Fibroblast of lung (primary cell): ENCODE results near the gene WBP4. TPM values are rescaled to one million over a fixed set of nuclear protein-coding genes. Genes with fewer than 3 reads are reported as not detected.
A peak's percentile ranks its signal among the peaks of the same experiment; 100 is the strongest.

ENCODE experiments used
- DNase-seq, 2 donors: peaks; one replicate each; pipeline versions ENCODE4 v3.0.0 to v3.0.0-alpha.2; 2010; ENCODE audit warnings: low read depth in 2 of 2
- H2AFZ ChIP-seq: 2 replicates; pipeline ENCODE4 v1.5.1; 2012; ENCODE audit warnings: low read length, control low read depth, inconsistent platforms
- H3K27ac ChIP-seq: 2 replicates; pipeline ENCODE4 v1.5.1; 2011; ENCODE audit warnings: low read length, control low read depth; ENCODE audit not compliant: insufficient read depth
- H3K27me3 ChIP-seq: 2 replicates; pipeline ENCODE4 v1.5.1; 2011; ENCODE audit warnings: mild to moderate bottlenecking, low read length; ENCODE audit not compliant: control insufficient read depth, insufficient read depth
- H3K36me3 ChIP-seq: 2 replicates; pipeline ENCODE4 v1.5.1; 2011; ENCODE audit warnings: low read length; ENCODE audit not compliant: control insufficient read depth, insufficient read depth
- H3K4me1 ChIP-seq: 2 replicates; pipeline ENCODE4 v1.5.1; 2011; ENCODE audit warnings: low read length; ENCODE audit not compliant: control insufficient read depth, insufficient read depth; ENCODE audit errors: extremely low read depth
- H3K4me2 ChIP-seq: 2 replicates; pipeline ENCODE4 v1.5.1; 2011; ENCODE audit warnings: low read length, control low read depth; ENCODE audit not compliant: insufficient read depth; ENCODE audit errors: extremely low read depth
- H3K4me3 ChIP-seq, 4 experiments: fragments of 200-600 bp in 1 of 4; sonication (generic) in 1 of 4; replicated peaks in 1 of 4; 2 replicates each; pipeline ENCODE4 v1.5.1; 2011 to 2016; ENCODE audit warnings: low read length in 4 of 4, low read depth in 3 of 4, mild to moderate bottlenecking in 3 of 4, control low read depth in 2 of 4, inconsistent platforms in 1 of 4, mixed read lengths in 1 of 4; ENCODE audit not compliant: insufficient read depth in 1 of 4; ENCODE audit errors: control extremely low read depth in 1 of 4
- H3K79me2 ChIP-seq: 2 replicates; pipeline ENCODE4 v1.5.1; 2012; ENCODE audit warnings: mild to moderate bottlenecking, low read length, inconsistent platforms; ENCODE audit not compliant: control insufficient read depth, insufficient read depth
- H3K9ac ChIP-seq: 2 replicates; pipeline ENCODE4 v1.5.1; 2011; ENCODE audit warnings: mild to moderate bottlenecking, low read length, control low read depth; ENCODE audit not compliant: insufficient read depth
- H3K9me3 ChIP-seq: 2 replicates; pipeline ENCODE4 v1.5.1; 2012; ENCODE audit warnings: low read depth, low read length; ENCODE audit not compliant: control insufficient read depth, insufficient read depth
- H4K20me1 ChIP-seq: 2 replicates; pipeline ENCODE4 v1.5.1; 2011; ENCODE audit warnings: low read length; ENCODE audit not compliant: control insufficient read depth, insufficient read depth; ENCODE audit errors: extremely low read depth
- CTCF ChIP-seq, 2 donors: IDR thresholded peaks in 1 of 2; conservative IDR thresholded peaks in 1 of 2; 1 replicate in 1 of 2; 2 replicates in 1 of 2; pipeline ENCODE4 v1.5.1; 2011 to 2012; ENCODE audit warnings: low read length in 2 of 2, control low read depth in 1 of 2, inconsistent platforms in 1 of 2, low read depth in 1 of 2, mild to moderate bottlenecking in 1 of 2
- EZH2 ChIP-seq: IDR thresholded peaks from 2 replicates; pipeline ENCODE4 v1.5.1; 2012; ENCODE audit warnings: low read length, control low read depth, mild to moderate bottlenecking; ENCODE audit errors: missing control alignments
- polyA plus RNA-seq, 2 donors: library from polyadenylated mRNA; depleted of rRNA in 1 of 2; stranded (reverse) in 1 of 2; unstranded in 1 of 2; fragments of >200 nt; gene quantifications; 2 replicates each; pipeline ENCODE4 v1.2.1, GENCODE V29; 2011 to 2012; ENCODE audit warnings: missing spikeins in 1 of 2
- total RNA-seq: library from RNA; depleted of rRNA; stranded (reverse); fragments of >200 nt; gene quantifications from 2 replicates; pipeline ENCODE4 v1.2.1, GENCODE V29; 2014

Gene WBP4
- total and polyA plus RNA-seq, 2 donors (not counting 1 experiment from before 2014, with no cell fraction given) = 13.7 to 17.7 TPM

GRCh38 chr13:41060082-41060723 is 1.1 kb upstream of the WBP4 start:
- Histone ChIP-seq H4K20me1 (no peaks in the 10 kb centered on the region), H3K9me3 (no peaks in the 10 kb centered on the region), H3K9ac (peak overlapping the region; percentile 93), H2AFZ (peak overlapping the region; percentile 40), H3K4me1 (peaks cover 17% of the 10 kb centered on the region), H3K27me3 (no peaks in the 10 kb centered on the region), H3K79me2 (peaks cover 70% of the 10 kb centered on the region), H3K4me2 (peak overlapping the region; percentile 95), H3K27ac (peak overlapping the region; percentile 99), H3K36me3 (no peaks in the 10 kb centered on the region), H3K4me3 (peak overlapping the region; percentile 84 to 93 (median 88))
- peak; percentile 90 to 91 for DNase-seq
- TF ChIP-seq CTCF (conservative IDR thresholded peaks at IDR 0.05 in 1 of 2, IDR thresholded peaks at IDR 0.05 in 1 of 2; ENCODE audit: low read depth in 1 of 2, low read length in 2 of 2) = peak; percentile 16 to 26
- no peak for TF ChIP-seq EZH2

GRCh38 chr13:41060724-41061074 is 610 bp upstream of the WBP4 start:
- Histone ChIP-seq H2AFZ (peak overlapping the region; percentile 89), H3K9ac (peak overlapping the region; percentile 93), H4K20me1 (no peaks in the 10 kb centered on the region), H3K4me3 (peak overlapping the region; percentile 84 to 93 (median 88)), H3K9me3 (no peaks in the 10 kb centered on the region), H3K79me2 (peaks cover 66% of the 10 kb centered on the region), H3K36me3 (no peaks in the 10 kb centered on the region), H3K27ac (peak overlapping the region; percentile 99), H3K27me3 (no peaks in the 10 kb centered on the region), H3K4me1 (peaks cover 21% of the 10 kb centered on the region), H3K4me2 (peak overlapping the region; percentile 63)
- peak in 1 of 2 donors; percentile 83 for DNase-seq
- TF ChIP-seq CTCF (conservative IDR thresholded peaks at IDR 0.05 in 1 of 2, IDR thresholded peaks at IDR 0.05 in 1 of 2; ENCODE audit: low read depth in 1 of 2, low read length in 2 of 2) (no peak), EZH2 (no peak)

- TF ChIP-seq CTCF (conservative IDR thresholded peaks at IDR 0.05 in 1 of 2, IDR thresholded peaks at IDR 0.05 in 1 of 2; ENCODE audit: low read depth in 1 of 2, low read length in 2 of 2) (no peak), EZH2 (no peak)
- Histone ChIP-seq H3K9ac (peak overlapping the region; percentile 93), H3K27me3 (no peaks in the 10 kb centered on the region), H3K36me3 (peaks cover 1% of the 10 kb centered on the region), H3K27ac (peak overlapping the region; percentile 99), H3K4me2 (peak overlapping the region; percentile 67), H2AFZ (no peak overlapping the region), H3K4me3 (peak overlapping the region; percentile 84 to 93 (median 88)), H3K9me3 (no peaks in the 10 kb centered on the region), H3K4me1 (peaks cover 23% of the 10 kb centered on the region), H3K79me2 (peaks cover 57% of the 10 kb centered on the region), H4K20me1 (no peaks in the 10 kb centered on the region)
- peak; percentile 69 to 82 for DNase-seq
Measured at GRCh38 chr13:41061914-41062837, 867 bp downstream of the WBP4 start.
